ENCODE results near the gene ZNF282.
A peak's percentile ranks its signal among the peaks of the same experiment; 100 is the strongest.
"Not testable (repeated sequence)": the region's sequence is repeated elsewhere in the genome, so short reads cannot be mapped to it uniquely, and the experiment has no call there.

ZNF282 gene

GRCh38 chr7:149225656-149226055 is 30.3 kb downstream of the ZNF282 start:
- DNase-seq, result no peak

GRCh38 chr7:149226366-149226765 is 31.0 kb downstream of the ZNF282 start:
- DNase-seq, result not testable (repeated sequence)

- no peak for DNase-seq
These were observed 31.6 kb downstream of the ZNF282 start for GRCh38 chr7:149226840-149227494.

- no peak for DNase-seq
These were observed 33.6 kb downstream of the ZNF282 start for GRCh38 chr7:149228831-149229471.

- DNase-seq, result no peak
These were observed 34.2 kb downstream of the ZNF282 start for GRCh38 chr7:149229526-149229925.

- DNase-seq, result no peak
These were observed 37.0 kb downstream of the ZNF282 start for GRCh38 chr7:149232362-149232761.

GRCh38 chr7:149233655-149234204 is 38.4 kb downstream of the ZNF282 start:
- not testable (repeated sequence) for DNase-seq

GRCh38 chr7:149237502-149237901 is 42.2 kb downstream of the ZNF282 start:
- DNase-seq, result no peak

GRCh38 chr7:149238051-149238450 is 42.7 kb downstream of the ZNF282 start:
- no peak for DNase-seq

GRCh38 chr7:149239345-149240143 is 44.2 kb downstream of the ZNF282 start, which contains the start of gene ZNF212:
TSS of gene ZNF212 (plus strand) at chr7:149239651. CDS start at chr7:149239779, 128 bp downstream.
- peak; percentile 74 for DNase-seq

- DNase-seq, result no peak
These were observed 45.3 kb downstream of the ZNF282 start for GRCh38 chr7:149240637-149241036.

GRCh38 chr7:149241696-149242095 is 46.4 kb downstream of the ZNF282 start:
- no peak for DNase-seq

GRCh38 chr7:149245244-149245643 is 49.9 kb downstream of the ZNF282 start:
- no peak for DNase-seq

- DNase-seq, result no peak
These were observed 50.4 kb downstream of the ZNF282 start for GRCh38 chr7:149245744-149246143.

- DNase-seq, result no peak
These were observed 53.4 kb downstream of the ZNF282 start for GRCh38 chr7:149248777-149249176.

- not testable (repeated sequence) for DNase-seq
These were observed 54.8 kb downstream of the ZNF282 start for GRCh38 chr7:149250151-149250550.

GRCh38 chr7:149251518-149251917 is 56.2 kb downstream of the ZNF282 start:
- DNase-seq, result not testable (repeated sequence)

GRCh38 chr7:149252378-149252777 is 57.0 kb downstream of the ZNF282 start:
- no peak for DNase-seq

GRCh38 chr7:149253665-149254064 is 58.3 kb downstream of the ZNF282 start:
- no peak for DNase-seq

- DNase-seq, result no peak
These were observed 59.0 kb downstream of the ZNF282 start for GRCh38 chr7:149254181-149254858.

- no peak for DNase-seq
These were observed 59.8 kb downstream of the ZNF282 start for GRCh38 chr7:149255174-149255573.

GRCh38 chr7:149256568-149256967 is 61.2 kb downstream of the ZNF282 start:
- no peak for DNase-seq

- DNase-seq, result no peak
These were observed 61.8 kb downstream of the ZNF282 start for GRCh38 chr7:149257146-149257545.

Data from NCI-H1694 treated with DMSO at 0.1 percent for 48 hours (cell line).